ENCODE data around the gene FAM186B.

The FAM186B gene

GRCh38 chr12:49619286-49619685 lies 13.8 kb upstream of the FAM186B start:
- TF ChIP-seq CTCF (IDR thresholded peaks at IDR 0.05; ENCODE audit: low read depth, low read length), result no peak
- no peak for TF ChIP-seq EZH2phosphoT487 (IDR thresholded peaks at IDR 0.05; ENCODE audit: low read depth)
- no peak overlapping the region for H3K4me3 ChIP-seq (ENCODE audit: low read length)
- H3K9me3 ChIP-seq (ENCODE audit: insufficient read depth, low read length), result no peaks in the 10 kb centered on the region
- peaks cover 15% of the 10 kb centered on the region for H3K4me1 ChIP-seq (ENCODE audit: low read length)
- H2AFZ ChIP-seq (ENCODE audit: low read depth, low read length), result no peak overlapping the region
- no peak overlapping the region for H3K9ac ChIP-seq (ENCODE audit: low read length)
- no peaks in the 10 kb centered on the region for H3K36me3 ChIP-seq (replicated peaks; ENCODE audit: low read depth, low read length)
- H4K20me1 ChIP-seq (ENCODE audit: insufficient read depth, low read length), result no peaks in the 10 kb centered on the region
- H3K79me2 ChIP-seq (ENCODE audit: low read length), result no peaks in the 10 kb centered on the region
- no peak overlapping the region for H3K4me2 ChIP-seq (ENCODE audit: low read length)
- H3K27me3 ChIP-seq (ENCODE audit: low read depth, low read length), result peaks cover 20% of the 10 kb centered on the region
- no peak overlapping the region for H3K27ac ChIP-seq (ENCODE audit: low read length)

GRCh38 chr12:49618576-49618975 lies 13.1 kb upstream of the FAM186B start:
- Histone ChIP-seq H2AFZ (ENCODE audit: low read depth, low read length) (no peak overlapping the region), H3K9me3 (ENCODE audit: insufficient read depth, low read length) (no peaks in the 10 kb centered on the region), H3K4me2 (ENCODE audit: low read length) (no peak overlapping the region), H3K79me2 (ENCODE audit: low read length) (no peaks in the 10 kb centered on the region), H3K27me3 (ENCODE audit: low read depth, low read length) (peaks cover 20% of the 10 kb centered on the region), H3K27ac (ENCODE audit: low read length) (no peak overlapping the region), H3K36me3 (replicated peaks; ENCODE audit: low read depth, low read length) (no peaks in the 10 kb centered on the region), H3K4me3 (ENCODE audit: low read length) (no peak overlapping the region), H4K20me1 (ENCODE audit: insufficient read depth, low read length) (no peaks in the 10 kb centered on the region), H3K9ac (ENCODE audit: low read length) (no peak overlapping the region), H3K4me1 (ENCODE audit: low read length) (peaks cover 9% of the 10 kb centered on the region)
- TF ChIP-seq CTCF (IDR thresholded peaks at IDR 0.05; ENCODE audit: low read depth, low read length) (no peak), EZH2phosphoT487 (IDR thresholded peaks at IDR 0.05; ENCODE audit: low read depth) (no peak)

GRCh38 chr12:49616533-49617219 lies 11.2 kb upstream of the FAM186B start:
- H3K4me1 ChIP-seq (ENCODE audit: low read length), result peaks cover 8% of the 10 kb centered on the region
- H3K79me2 ChIP-seq (ENCODE audit: low read length), result no peaks in the 10 kb centered on the region
- no peak overlapping the region for H3K27ac ChIP-seq (ENCODE audit: low read length)
- no peaks in the 10 kb centered on the region for H3K36me3 ChIP-seq (replicated peaks; ENCODE audit: low read depth, low read length)
- no peaks in the 10 kb centered on the region for H3K9me3 ChIP-seq (ENCODE audit: insufficient read depth, low read length)
- no peak overlapping the region for H3K4me2 ChIP-seq (ENCODE audit: low read length)
- TF ChIP-seq CTCF (IDR thresholded peaks at IDR 0.05; ENCODE audit: low read depth, low read length) (no peak), EZH2phosphoT487 (IDR thresholded peaks at IDR 0.05; ENCODE audit: low read depth) (no peak)
- H3K4me3 ChIP-seq (ENCODE audit: low read length), result no peak overlapping the region
- no peak overlapping the region for H2AFZ ChIP-seq (ENCODE audit: low read depth, low read length)
- H3K27me3 ChIP-seq (ENCODE audit: low read depth, low read length), result peaks cover 20% of the 10 kb centered on the region
- no peak overlapping the region for H3K9ac ChIP-seq (ENCODE audit: low read length)
- no peaks in the 10 kb centered on the region for H4K20me1 ChIP-seq (ENCODE audit: insufficient read depth, low read length)

- Histone ChIP-seq H3K27me3 (ENCODE audit: low read depth, low read length) (peaks cover 15% of the 10 kb centered on the region), H3K27ac (ENCODE audit: low read length) (no peak overlapping the region)
Observed at GRCh38 chr12:49615725-49616124, 10.3 kb upstream of the FAM186B start.

More at GRCh38 chr12:49615725-49616124, 10.3 kb upstream of the FAM186B start:
- Histone ChIP-seq H3K9me3 (ENCODE audit: insufficient read depth, low read length) (no peaks in the 10 kb centered on the region), H3K79me2 (ENCODE audit: low read length) (no peaks in the 10 kb centered on the region), H3K9ac (ENCODE audit: low read length) (no peak overlapping the region), H3K4me3 (ENCODE audit: low read length) (no peak overlapping the region), H4K20me1 (ENCODE audit: insufficient read depth, low read length) (no peaks in the 10 kb centered on the region), H3K36me3 (replicated peaks; ENCODE audit: low read depth, low read length) (no peaks in the 10 kb centered on the region), H3K4me1 (ENCODE audit: low read length) (no peaks in the 10 kb centered on the region), H2AFZ (ENCODE audit: low read depth, low read length) (no peak overlapping the region), H3K4me2 (ENCODE audit: low read length) (no peak overlapping the region)
- no peak for TF ChIP-seq EZH2phosphoT487 (IDR thresholded peaks at IDR 0.05; ENCODE audit: low read depth)
